Endothelial cell of umbilical vein (primary cell): ENCODE data around the gene ATP6V0E2. TPM values are rescaled to one million over a fixed set of nuclear protein-coding genes. Genes with fewer than 3 reads are reported as not detected.

Source experiments
- BruUV-seq: library from RNA; stranded (reverse); fragments of 400-500 nt; replicated peaks from 2 replicates; lab custom pipeline; 2021; lab: Mats Ljungman, UMichigan
- CTCF ChIA-PET: fragments of 300-600, 350-600 bp; sonication (Branson Sonifier 250); formaldehyde crosslinking; loops from one replicate; lab custom pipeline; 2021; ENCODE audit warnings: antibody characterized with exemption, inconsistent platforms; lab: Charles Lee
- POLR2A ChIA-PET: fragments of 300-600, 350-600 bp; sonication (Branson Sonifier 250); formaldehyde crosslinking; loops from one replicate; lab custom pipeline; 2021; ENCODE audit warnings: antibody characterized with exemption, inconsistent platforms; lab: Charles Lee
- DNase-seq: peaks from one replicate; pipeline ENCODE4 v3.0.0-alpha.2; 2011; ENCODE audit warnings: low read depth, low spot score
- FAIRE-seq: peaks from 2 replicates; lab custom pipeline; 2011; peaks lifted over from hg19 to GRCh38; lab: Jason Lieb, UNC
- H2AFZ ChIP-seq: 2 replicates; pipeline ENCODE4 v1.6.0; 2012; ENCODE audit warnings: low read depth, low read length, control low read depth, inconsistent platforms
- H3K27ac ChIP-seq: 2 replicates; pipeline ENCODE4 v1.5.1; 2011; ENCODE audit warnings: low read depth, mild to moderate bottlenecking, control low read depth, low read length, moderate library complexity; ENCODE audit not compliant: insufficient read depth
- H3K27me3 ChIP-seq, 2 experiments: 2 replicates each; pipeline versions ENCODE4 v1.6.0 to v1.6.1; 2011; ENCODE audit warnings: low read length in 2 of 2, mixed read lengths in 1 of 2; ENCODE audit not compliant: control insufficient read depth in 2 of 2, insufficient read depth in 2 of 2
- H3K36me3 ChIP-seq, 2 experiments: 2 replicates in 1 of 2; 3 replicates in 1 of 2; pipeline ENCODE4 v1.5.1; 2011; ENCODE audit warnings: low read length in 2 of 2, mild to moderate bottlenecking in 1 of 2, moderate library complexity in 1 of 2; ENCODE audit not compliant: control insufficient read depth in 2 of 2, insufficient read depth in 2 of 2; ENCODE audit errors: extremely low read depth in 1 of 2
- H3K4me1 ChIP-seq: 3 replicates; pipeline ENCODE4 v1.5.1; 2011; ENCODE audit warnings: mild to moderate bottlenecking, low read length; ENCODE audit not compliant: control insufficient read depth, insufficient read depth; ENCODE audit errors: extremely low read depth
- H3K4me2 ChIP-seq: 2 replicates; pipeline ENCODE4 v1.6.1; 2011; ENCODE audit warnings: low read length, control low read depth, mixed read lengths; ENCODE audit not compliant: insufficient read depth
- H3K4me3 ChIP-seq, 3 experiments: fragments of 200-600 bp in 1 of 3; sonication (generic), shearing (Covaris generic) in 1 of 3; replicated peaks in 1 of 3; 2 replicates each; pipeline ENCODE4 v1.5.1; 2011 to 2016; ENCODE audit warnings: control low read depth in 3 of 3, low read length in 3 of 3, mild to moderate bottlenecking in 2 of 3, inconsistent platforms in 1 of 3, low read depth in 1 of 3, moderate library complexity in 1 of 3; ENCODE audit not compliant: insufficient read depth in 1 of 3
- H3K79me2 ChIP-seq: 2 replicates; pipeline ENCODE4 v1.6.0; 2012; ENCODE audit warnings: low read length, inconsistent platforms; ENCODE audit not compliant: control insufficient read depth, insufficient read depth
- H3K9ac ChIP-seq: replicated peaks from 2 replicates; pipeline ENCODE3; 2011; ENCODE audit warnings: low read length, control low read depth; ENCODE audit not compliant: insufficient read depth; ENCODE audit errors: extremely low read depth
- H3K9me1 ChIP-seq: replicated peaks from 3 replicates; pipeline ENCODE4 v1.6.0; 2011; ENCODE audit warnings: mild to moderate bottlenecking, low read length; ENCODE audit not compliant: control insufficient read depth, insufficient read depth; ENCODE audit errors: extremely low read depth
- H3K9me3 ChIP-seq: replicated peaks from 2 replicates; pipeline ENCODE4 v1.5.1; 2012; ENCODE audit warnings: low read length, inconsistent platforms; ENCODE audit not compliant: control insufficient read depth, insufficient read depth
- H4K20me1 ChIP-seq: replicated peaks from 2 replicates; pipeline ENCODE3; 2011; ENCODE audit warnings: mild to moderate bottlenecking, low read length; ENCODE audit not compliant: control insufficient read depth, insufficient read depth; ENCODE audit errors: extremely low read depth
- CTCF ChIP-seq, 2 donors: IDR thresholded peaks; 1 replicate in 1 of 2; 2 replicates in 1 of 2; pipeline ENCODE4 v1.5.1; 2011; ENCODE audit warnings: low read length in 2 of 2, mild to moderate bottlenecking in 2 of 2, moderate library complexity in 2 of 2, control low read depth in 1 of 2, inconsistent platforms in 1 of 2, low read depth in 1 of 2; ENCODE audit not compliant: insufficient read depth in 1 of 2; ENCODE audit errors: extremely low read depth in 1 of 2
- FOS ChIP-seq: IDR thresholded peaks from 2 replicates; pipeline ENCODE4 v1.6.1; 2011; ENCODE audit warnings: mild to moderate bottlenecking, low read length, moderate library complexity, borderline replicate concordance; ENCODE audit not compliant: insufficient read depth
- JUN ChIP-seq: IDR thresholded peaks from 2 replicates; pipeline ENCODE4 v1.6.1; 2011; ENCODE audit warnings: borderline replicate concordance, low read depth; ENCODE audit not compliant: insufficient read length, insufficient read depth
- MAX ChIP-seq: IDR thresholded peaks from 2 replicates; pipeline ENCODE4 v1.6.1; 2011; ENCODE audit not compliant: insufficient read depth, insufficient read length
- MYC ChIP-seq: IDR thresholded peaks from one replicate; pipeline ENCODE4 v1.6.1; 2011; ENCODE audit warnings: mild to moderate bottlenecking, low read depth, low read length
- dilution Hi-C: fragments of 300-500 bp; cut with MboI; formaldehyde crosslinking; loops from one replicate; pipeline ENCODE4 v1.15.0; 2019; ENCODE audit warnings: low sequenced_read_pairs; ENCODE audit not compliant: extremely low pct_ligation_motif_present
- intact Hi-C: fragments of 100-400 bp; cut with micrococcal nuclease; formaldehyde crosslinking; loops from one replicate; pipeline ENCODE4 v1.10.0; 2022
- polyA plus RNA-seq, 4 experiments: library from polyadenylated mRNA; depleted of rRNA in 3 of 4; stranded (reverse) in 3 of 4; unstranded in 1 of 4; fragments of >200 nt; gene quantifications; 2 replicates each; pipeline versions ENCODE4 v1.2.1 to v1.2.3, GENCODE V29; 2011 to 2012; ENCODE audit warnings: missing spikeins in 1 of 4
- total RNA-seq: library from RNA; stranded (reverse); gene quantifications from 2 replicates; pipeline ENCODE4 v1.2.3, GENCODE V29; 2021

ATP6V0E2 gene
- total and polyA plus RNA-seq, 2 donors (not counting 3 experiments of a cell fraction or from before 2014, with no cell fraction given) = 27.8 to 36.8 TPM

- dilution Hi-C loops = no loop called here
- DNase-seq = peak; percentile 80
- CTCF ChIA-PET = interaction anchor here (1.2 to 1.7 kb wide), 3 partner anchors 11 to 34 kb away, joined by 5 to 8 read pairs (median 6); partner anchors contain the start of gene ZNF862
- Histone ChIP-seq H3K27ac (peak overlapping the region; percentile 68), H2AFZ (peak overlapping the region; percentile 93), H4K20me1 (no peaks in the 10 kb centered on the region), H3K79me2 (no peaks in the 10 kb centered on the region), H3K9me1 (no peaks in the 10 kb centered on the region), H3K4me3 (peak overlapping the region in 2 of 3 experiments; percentile 48 to 65), H3K9me3 (no peaks in the 10 kb centered on the region), H3K4me2 (peak overlapping the region; percentile 77), H3K4me1 (peaks cover 13% of the 10 kb centered on the region), H3K27me3 (no peaks in the 10 kb centered on the region), H3K9ac (peak overlapping the region; percentile 84), H3K36me3 (no peaks in the 10 kb centered on the region)
- POLR2A ChIA-PET = interaction anchor here (1.0 kb wide), 1 partner anchor 34 kb away, joined by 3 read pairs; the partner anchor contains the start of gene ZNF862
- peak; percentile 95 for FAIRE-seq
- intact Hi-C loops = loop anchor here (1.0 to 5.0 kb wide), 2 partner anchors 34 to 95 kb away; partner anchors contain the start of gene ZNF862
- BruUV-seq = no TSS peak
- TF ChIP-seq CTCF (IDR thresholded peaks at IDR 0.05; ENCODE audit: extremely low read depth in 1 of 2, insufficient read depth in 1 of 2, low read depth in 1 of 2, low read length in 2 of 2) (peak in 1 of 2 donors; percentile 16), JUN (no peak), FOS (no peak), MAX (peak; percentile 83), MYC (peak; percentile 32)
These were observed 1.2 kb upstream of the ATP6V0E2 start for GRCh38 chr7:149872419-149873073.
